NCI-H748 (cell line): ENCODE results near the gene RHOBTB3.
"Not testable (repeated sequence)": the region's sequence is repeated elsewhere in the genome, so short reads cannot be mapped to it uniquely, and the experiment has no call there.

ENCODE experiments used
- DNase-seq: peaks from one replicate; lab custom pipeline; 2025; ENCODE audit not compliant: unreplicated experiment; lab: John Stamatoyannopoulos, UW

Gene RHOBTB3

DNA sequence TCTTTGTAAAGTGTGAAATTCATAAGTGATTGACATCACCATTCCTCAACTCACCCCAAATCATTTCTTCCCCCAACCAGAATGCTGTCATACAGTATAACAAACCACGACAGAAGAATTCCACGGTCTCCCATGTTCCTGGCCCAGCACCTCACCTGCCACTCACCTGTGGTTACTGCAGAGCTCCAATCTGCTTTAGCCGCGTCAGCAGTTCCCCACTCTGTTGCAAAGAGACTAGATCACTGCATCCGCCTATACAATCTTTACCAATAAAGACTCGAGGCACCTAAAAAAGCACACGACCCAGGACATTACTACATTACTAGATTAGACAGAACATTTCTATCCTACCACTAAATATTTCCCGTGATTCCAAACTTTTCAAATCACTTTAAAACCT is 85.2 kb downstream of the RHOBTB3 start:
- no peak for DNase-seq

DNA sequence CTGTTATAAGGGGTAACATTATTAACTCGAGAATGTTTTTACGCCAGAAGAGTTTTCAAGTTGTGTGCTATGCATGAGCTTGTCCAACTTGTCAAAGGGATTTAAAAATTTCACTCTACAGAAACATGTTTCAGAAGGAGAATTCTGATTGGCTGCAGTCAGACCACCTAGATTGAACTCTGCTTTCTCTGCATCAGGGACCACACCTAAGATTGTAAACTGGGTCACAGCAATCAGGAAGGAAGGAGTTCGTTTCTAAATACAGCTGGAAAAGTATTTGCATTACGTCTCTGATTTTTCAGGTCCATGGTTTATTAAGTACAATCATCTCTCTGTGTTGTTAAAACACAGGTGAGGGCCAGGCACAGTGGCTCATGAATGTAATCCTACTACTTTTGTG is 85.6 kb downstream of the RHOBTB3 start:
- DNase-seq = no peak

DNA sequence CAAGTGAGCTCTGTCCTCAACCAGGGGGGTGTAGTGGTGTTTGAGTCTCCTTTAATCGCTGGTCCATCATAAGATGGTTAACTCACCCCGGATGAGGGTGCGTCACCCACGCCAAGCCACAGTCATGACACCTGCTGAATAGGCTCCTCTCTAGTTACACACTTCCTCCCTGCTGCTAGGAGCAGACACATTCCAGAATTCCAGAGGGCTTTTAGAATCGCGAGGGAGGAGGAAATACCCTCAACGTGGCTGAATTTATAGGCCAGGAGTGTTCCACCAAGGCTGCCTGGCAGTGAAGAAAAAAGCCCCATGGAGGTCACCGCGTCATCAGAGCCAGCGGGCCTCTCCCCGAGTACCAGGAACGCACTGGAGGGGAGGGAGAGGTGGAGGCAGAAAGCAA is 86.3 kb downstream of the RHOBTB3 start:
- no peak for DNase-seq

DNA sequence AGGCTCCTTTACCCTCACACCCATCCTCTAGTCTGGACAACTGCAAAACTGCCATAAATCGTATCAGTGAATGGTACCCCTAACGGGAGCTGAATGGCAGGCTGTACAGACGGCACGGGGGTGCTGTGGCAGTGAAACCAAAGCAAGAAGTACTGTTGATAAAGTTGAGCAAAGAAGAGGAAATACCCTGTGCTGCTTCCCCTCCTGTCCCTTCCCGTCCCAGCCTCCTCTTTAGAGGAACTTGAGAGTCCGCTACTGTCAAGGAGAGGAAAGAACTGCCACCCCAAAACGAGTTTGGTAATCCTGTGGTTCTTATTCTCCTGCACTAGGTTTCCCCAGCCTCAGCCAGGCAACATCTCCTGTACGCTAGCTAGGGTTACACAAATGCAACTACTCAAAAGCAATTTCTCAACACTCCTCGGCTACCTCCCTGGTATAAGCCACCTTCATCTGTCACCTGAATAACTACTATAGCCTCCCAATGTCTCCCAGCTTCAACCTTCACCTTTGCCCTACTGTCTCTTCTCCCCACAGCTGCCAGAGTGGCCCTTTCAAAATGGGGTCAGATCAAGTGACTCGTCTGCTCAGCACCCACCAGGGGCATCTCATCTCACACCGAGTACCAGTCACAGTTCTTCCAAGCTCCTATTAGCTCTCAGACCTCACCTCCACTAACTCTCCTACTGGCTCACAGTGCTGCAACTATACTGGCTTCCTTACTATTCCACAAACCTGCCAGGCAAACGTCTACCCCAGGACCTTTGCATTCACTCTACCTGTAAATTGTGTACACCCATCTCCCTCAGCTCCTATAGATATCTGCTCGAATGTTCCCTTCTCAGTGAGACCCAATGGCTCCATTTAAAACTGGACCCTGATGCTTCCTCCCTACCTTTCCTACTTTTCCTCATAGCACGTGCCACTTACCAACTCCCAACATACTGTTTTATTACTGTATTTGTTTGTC is 87.3 kb downstream of the RHOBTB3 start:
- no peak for DNase-seq

DNA sequence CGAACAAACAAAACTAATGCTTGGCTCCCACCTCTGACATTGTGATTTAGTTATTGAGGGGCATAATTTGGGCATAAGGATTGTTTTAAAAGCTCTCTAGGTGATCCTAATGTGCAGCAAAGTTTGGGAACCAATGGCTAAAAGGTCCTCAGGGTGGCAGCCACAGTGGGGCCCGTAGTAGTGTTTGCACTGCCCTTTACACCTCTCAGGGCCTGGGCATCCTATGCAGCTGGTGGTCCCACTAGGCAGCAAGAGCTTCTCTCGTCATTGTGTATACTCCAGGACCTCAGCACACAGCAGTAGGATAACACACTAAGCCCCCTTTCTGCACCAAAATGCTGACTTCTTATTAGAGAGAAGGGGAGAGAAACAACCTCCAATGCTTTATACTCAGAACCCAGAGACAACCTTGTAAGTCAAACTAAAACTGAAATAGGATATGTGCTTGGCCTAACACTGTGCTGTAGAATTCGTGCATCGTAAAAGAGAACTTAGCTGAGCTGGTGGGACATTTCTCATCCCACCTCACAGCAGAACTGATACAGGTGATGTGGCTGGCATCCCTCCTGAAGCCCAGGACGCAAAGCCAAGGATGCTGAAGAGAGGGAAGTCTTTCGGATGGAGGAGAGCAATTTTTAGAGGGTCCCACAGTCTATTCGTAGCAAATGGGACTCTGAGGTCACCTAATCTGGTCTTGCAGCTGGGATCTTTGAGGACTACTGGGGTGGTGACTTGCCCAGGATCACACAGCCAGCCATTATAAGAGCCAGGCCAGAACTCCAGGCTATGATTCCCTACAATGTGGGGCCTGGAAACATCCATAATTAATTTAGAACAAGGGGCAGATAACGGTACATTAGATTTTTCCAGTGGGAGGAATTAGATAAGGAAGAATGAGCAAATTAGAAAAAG is 90.2 kb downstream of the RHOBTB3 start:
- DNase-seq = no peak

DNA sequence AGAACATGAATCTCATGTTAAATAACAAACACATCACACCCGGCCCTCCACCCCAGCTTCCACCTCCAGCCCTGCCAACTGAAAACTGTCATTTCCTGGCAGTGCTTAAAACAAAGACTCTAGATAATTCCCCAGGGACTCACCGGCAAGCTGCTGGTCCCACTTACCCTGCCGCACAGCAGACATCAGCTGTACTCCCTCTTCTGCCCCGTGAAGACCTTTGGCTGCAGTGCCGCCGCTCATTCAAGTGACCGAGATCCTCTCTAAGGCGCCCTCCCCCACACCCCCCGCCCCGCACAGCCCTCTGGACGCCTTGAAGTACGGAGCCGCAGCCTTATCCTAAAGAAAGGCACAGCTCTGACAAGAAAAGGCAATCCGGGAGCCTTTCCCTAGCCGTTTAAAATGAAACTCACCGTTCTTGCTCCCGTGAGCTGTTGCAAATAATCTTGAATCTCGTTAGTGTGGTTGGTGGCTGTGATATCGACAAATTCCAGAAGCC is 91.0 kb downstream of the RHOBTB3 start:
- peak; percentile 59 for DNase-seq

DNA sequence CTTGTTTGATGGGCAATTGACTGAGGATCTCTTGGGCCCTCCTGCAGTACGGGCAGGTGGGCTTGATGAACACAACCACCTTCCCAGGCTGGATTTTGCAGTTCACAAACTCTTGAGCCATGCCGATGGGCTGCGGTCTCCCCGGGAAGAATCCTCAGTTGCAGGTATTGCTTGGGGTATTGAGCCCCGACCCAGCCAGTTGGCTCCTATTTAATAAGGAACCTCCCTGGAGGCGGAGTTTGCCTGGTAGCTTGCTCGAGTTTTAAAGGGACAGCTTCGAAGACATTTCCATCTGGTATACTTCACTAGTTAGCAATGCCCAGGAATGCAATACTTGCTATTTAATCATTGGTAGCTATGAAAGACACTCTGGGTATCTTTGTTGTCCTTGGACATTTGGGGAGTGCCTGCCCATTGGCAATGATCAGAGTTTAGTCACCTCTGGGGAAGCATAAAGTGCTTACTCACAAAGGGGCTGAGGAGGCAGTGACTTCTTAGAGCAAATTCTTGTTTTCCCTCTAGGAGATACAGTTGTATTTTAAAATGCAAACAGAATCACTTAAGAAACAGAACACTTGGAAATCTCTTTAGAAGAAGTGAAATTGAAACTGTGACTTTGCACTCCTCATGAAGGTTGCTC is 91.5 kb downstream of the RHOBTB3 start, which contains the start of gene GLRX:
TSS of gene GLRX (minus strand) at position 185 of the 640 bp plus-strand sequence. CDS start at position 121, 64 bp downstream.
- DNase-seq = peak; percentile 68

DNA sequence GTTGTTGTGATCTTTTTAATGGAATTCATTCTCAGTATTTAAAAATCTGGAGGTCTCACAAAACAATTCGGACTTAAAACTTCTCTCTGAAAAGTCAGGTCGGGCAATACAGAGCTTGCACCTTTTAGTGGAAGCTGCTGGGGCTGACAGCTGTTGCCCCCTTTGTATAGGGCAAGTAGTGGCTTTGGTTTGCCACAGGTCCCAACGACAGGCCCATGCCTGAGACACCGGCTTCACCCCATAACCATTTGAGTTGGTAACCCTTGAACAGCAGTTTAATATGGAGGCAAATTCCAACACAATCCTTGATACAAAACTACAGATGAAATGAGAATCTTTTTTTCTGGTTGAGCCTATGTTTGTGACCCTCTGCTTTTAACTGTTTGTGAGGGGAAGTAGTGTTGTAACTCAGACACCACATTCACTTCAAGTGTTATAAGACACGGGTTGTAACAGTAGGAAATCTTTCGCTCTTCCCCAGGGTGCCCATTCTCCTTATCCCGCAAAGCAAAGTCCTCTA is 92.1 kb downstream of the RHOBTB3 start:
- no peak for DNase-seq

DNA sequence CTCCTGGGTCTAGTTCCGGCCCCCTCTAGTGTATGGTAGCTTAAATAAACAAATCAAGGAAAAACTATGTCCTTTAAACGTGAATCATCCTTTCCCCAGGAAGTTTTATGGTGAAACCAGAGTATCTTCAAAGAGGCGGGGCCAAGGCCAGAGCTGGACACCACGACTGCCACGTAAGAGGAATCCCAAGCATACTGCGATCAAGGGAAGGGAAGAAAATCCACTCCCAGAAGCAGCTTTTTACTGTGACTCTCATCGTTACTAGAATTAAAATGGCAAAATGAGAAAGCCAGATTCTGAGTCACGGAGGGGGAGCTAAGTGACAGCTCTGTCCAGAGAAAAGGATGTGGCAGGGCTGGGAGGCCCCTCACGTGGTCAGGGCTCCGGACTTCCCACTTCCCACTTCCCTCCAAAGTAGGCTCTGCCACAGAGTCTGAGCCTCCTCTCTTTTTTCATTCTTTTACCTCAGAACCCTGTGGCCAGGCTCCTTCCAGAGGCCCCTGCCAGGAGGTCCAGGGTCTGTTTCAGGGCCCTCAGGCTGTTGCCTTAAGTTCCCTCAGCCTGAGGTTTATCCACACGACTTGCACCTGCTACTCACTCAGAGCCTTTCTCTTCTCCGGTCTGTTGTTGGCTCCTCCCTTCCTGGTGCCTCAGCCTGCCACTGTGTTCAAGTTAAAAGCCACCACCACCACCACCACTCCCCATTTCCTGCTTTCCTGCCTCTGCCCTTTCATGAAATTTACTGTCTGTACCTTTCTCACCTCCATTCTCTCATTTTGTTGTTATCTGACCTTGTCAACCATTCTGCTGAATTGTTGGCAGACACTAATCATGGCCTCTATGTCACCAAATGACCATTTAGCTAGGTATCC is 92.8 kb downstream of the RHOBTB3 start:
- peak; percentile 20 for DNase-seq

DNA sequence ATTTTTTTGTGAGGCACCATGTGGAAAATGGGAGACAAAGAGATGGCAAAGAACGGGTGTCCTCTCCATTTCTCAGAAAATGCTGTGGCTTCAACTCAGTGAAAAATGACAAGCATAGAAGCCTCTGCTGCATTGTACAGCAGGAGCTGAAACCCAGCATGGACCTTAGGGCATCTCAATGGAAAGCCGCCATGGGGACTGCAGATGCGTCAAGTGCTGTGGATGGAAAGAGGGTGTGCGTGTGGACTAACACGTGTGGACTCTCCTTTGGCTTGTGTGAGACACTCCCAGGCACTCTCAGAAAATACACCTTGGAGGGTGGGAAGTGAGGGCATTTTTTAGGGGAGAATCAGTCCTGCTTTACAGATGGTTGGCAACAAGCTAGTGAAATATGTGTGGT is 93.6 kb downstream of the RHOBTB3 start:
- no peak for DNase-seq

DNA sequence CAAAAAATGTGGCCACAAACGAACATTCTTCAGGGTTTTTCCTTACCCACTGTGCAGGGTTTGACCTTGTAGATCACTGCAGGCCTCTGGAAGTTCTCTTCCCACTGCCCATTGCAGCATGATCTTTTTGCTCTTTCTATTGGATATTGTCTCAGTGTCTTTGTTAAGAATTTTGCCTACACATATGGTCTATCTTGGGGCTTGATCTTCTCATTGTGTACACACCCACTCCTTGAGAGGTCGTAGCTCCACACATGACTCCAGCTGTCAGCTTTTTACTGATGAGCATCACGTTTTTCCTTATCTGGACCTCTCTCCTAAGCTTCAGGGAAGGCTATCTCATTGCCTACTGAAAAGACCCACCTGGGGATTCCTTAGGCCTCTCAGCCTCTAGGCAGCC is 94.4 kb downstream of the RHOBTB3 start:
- no peak for DNase-seq

DNA sequence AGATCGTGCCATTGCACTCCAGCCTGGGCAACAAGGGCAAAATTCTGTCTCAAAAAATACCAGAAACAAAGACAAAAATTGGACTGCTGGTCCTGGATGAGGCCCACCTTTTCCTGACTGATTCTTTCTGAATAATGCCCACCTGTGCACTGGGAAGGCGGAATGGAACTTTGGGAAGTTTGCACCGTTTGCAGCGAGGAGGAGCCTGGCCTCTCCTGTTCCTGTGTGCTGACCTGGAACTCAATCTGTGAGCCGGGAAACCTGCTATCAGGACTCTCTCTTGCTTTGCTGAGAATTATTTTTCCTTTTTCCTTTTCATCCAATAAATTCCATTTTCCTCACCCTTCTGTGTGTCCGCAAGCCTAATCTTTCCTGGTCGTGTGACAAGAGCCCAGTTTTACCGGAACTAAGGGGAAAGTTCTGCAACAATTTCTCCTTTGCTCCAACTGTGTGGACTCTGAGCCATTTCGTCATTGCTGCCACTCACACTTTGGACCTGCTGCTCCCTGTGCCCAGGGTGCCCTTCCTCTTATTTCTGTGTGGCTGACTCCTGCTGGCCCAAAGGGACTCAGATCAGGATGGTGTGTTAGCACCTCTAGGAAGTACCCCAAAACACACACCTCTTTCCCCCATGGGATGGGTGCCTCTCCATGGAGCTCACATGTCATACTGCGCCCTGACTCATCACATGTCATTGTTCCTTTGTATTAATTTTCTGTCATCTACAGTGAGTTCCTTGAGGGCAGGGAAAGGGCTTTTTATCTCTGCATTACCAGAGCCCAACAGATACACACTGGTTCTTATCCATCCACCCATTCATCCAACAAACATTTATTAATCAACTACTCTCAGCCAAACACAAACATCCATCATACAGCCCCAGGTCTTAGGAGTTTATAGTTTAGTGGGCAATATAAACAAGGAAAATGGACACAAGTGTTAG is 96.1 kb downstream of the RHOBTB3 start:
- DNase-seq = no peak

DNA sequence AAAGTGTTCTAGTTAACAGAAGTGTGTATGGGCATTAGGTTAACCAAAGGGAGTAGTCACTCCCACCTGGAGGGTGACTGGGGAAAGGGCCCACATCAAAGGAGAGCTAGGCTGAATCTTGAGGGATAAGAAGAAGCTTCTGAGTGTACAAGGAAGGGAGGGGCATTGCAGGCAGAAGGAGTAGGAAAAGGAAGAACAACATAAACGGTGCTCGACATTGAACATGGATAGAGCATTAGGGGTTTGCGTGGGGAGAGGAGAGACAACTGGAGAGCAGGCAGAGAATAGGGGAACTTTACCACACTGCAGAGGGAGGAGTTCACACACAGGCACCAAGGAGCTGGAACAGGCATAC is 96.7 kb downstream of the RHOBTB3 start:
- DNase-seq = no peak

DNA sequence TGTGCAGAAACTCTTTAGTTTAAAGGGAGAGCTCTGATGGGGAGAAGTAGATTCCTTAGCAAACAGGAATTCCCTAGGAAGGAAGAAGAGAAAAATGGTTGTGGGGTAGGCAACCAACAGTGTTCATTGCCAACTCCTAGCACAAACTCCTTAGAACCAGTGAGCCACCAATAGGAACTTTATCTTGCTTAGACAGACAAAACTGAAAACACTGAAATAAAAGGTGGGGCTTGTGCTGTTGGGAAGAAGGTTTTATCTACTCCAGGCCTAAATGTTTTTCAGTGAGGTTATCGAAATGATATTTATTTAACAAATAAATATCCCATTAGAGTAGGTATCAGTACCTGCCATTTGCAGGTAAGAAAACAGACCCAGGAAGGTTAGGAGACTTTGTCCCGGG is 99.1 kb downstream of the RHOBTB3 start:
- no peak for DNase-seq

DNA sequence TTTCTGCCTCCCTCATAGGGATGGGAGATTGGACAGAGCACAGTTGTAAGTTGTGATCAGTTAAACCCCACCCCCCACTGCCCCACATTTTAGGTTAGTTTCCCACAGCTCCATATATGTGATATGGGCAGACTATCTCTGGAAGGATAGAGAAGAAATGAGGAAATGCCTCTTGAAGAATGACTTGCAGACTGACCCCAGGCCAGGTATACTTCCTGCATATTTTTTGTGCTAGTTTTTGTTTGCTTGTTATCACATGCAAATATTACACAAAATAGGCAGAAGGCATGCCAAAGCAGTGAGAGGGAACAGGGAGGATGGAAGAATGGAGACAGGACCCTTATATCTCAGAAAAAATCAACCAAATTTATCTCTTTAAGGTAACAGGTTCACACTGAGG is 101.5 kb downstream of the RHOBTB3 start:
- no peak for DNase-seq

DNA sequence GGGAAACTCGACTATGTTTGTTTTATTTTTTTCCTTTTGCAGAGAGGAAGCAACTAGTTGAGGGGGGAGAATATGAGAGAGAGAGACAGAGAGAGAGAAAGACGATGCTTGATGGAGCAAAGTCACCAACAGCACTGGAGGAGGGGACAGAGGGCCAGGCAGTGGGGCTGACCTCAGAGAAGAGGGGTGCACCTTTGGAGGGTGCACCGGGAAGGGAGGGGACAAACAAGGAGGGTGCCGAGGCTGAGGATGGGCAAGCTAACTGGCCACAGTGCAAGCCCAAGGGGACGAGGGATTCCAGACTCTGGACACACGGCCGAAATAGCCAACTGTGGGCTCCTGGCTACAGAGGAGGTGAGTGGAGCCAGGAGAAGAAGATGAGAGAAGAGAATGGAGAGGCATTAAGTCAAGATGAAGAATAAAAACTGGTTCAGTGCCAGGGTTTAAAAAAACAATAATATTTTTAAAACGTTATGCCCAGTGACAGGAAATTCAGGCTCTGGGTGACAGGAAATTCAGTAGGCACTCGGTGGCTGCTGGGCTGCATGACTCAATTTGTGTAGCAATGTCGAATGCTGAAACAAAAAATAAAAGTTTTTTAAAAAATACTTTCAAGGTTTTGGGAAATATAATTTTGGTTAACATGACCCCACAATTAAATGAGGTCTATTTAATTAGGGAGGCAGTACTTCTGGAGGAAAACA is 104.7 kb downstream of the RHOBTB3 start:
- no peak for DNase-seq

DNA sequence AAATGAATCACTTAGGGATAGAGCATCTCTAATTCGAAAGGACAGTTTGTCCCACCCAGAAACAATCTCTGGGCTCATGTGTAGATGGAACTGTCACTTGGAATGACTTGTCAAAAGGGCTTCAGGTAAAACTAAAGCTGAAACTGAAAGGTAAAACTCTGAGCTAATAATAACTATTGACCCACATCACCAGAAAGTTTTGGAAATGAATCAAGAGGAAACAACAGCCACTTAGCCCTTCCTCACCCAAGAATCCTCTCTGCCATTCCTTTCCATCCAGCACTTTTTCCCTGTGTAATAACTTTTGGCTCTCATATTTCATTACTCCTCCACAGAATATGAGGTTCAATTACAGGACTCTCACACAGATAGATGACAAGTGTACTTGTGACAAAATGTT is 105.4 kb downstream of the RHOBTB3 start:
- DNase-seq = no peak

DNA sequence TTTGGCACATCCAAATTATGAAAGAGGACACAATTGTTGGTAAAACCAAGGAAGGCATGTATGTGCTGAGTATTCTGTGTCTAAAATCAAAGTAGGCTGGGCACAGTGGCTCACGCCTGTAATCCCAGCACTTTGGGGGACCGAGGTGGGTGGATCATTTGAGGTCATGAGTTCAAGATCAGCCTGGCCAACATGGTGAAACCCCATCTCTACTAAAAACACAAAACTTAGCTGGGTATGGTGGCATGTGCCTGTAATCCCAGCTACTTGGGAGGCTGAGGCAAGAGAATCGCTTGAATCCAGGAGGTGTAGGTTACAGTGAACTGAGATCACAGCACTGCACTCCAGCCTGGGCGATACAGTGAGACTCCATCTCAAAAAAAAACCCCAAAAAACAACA is 105.8 kb downstream of the RHOBTB3 start:
- DNase-seq = not testable (repeated sequence)
